HS-5 (cell line): ENCODE data around the gene CCDC6.
A peak's percentile ranks its signal among the peaks of the same experiment; 100 is the strongest.
"Not testable (repeated sequence)": the region's sequence is repeated elsewhere in the genome, so short reads cannot be mapped to it uniquely, and the experiment has no call there.

ENCODE experiments used
- DNase-seq: peaks from one replicate; pipeline ENCODE4 v3.0.0-alpha.2; 2012; ENCODE audit warnings: low read depth

The CCDC6 gene

GRCh38 chr10:59880971-59881510, 25.3 kb downstream of the CCDC6 start:
- no peak for DNase-seq

- DNase-seq: no peak
Measured at GRCh38 chr10:59880019-59880717, 26.2 kb downstream of the CCDC6 start.

GRCh38 chr10:59879363-59879913, 26.9 kb downstream of the CCDC6 start:
- no peak for DNase-seq

GRCh38 chr10:59878915-59879314, 27.4 kb downstream of the CCDC6 start:
- DNase-seq: no peak

GRCh38 chr10:59878289-59878688, 28.1 kb downstream of the CCDC6 start:
- DNase-seq: no peak

- peak; percentile 56 for DNase-seq
Measured at GRCh38 chr10:59877191-59877671, 29.1 kb downstream of the CCDC6 start.

GRCh38 chr10:59876695-59877094, 29.7 kb downstream of the CCDC6 start:
- no peak for DNase-seq

GRCh38 chr10:59876208-59876607, 30.1 kb downstream of the CCDC6 start:
- DNase-seq: not testable (repeated sequence)

- no peak for DNase-seq
Measured at GRCh38 chr10:59873896-59874295, 32.5 kb downstream of the CCDC6 start.

GRCh38 chr10:59872892-59873463, 33.4 kb downstream of the CCDC6 start:
- DNase-seq: no peak

- DNase-seq: no peak
Measured at GRCh38 chr10:59870152-59870551, 36.2 kb downstream of the CCDC6 start.

GRCh38 chr10:59869594-59869940, 36.8 kb downstream of the CCDC6 start:
- no peak for DNase-seq

- DNase-seq: no peak
Measured at GRCh38 chr10:59868696-59869593, 37.4 kb downstream of the CCDC6 start.

GRCh38 chr10:59867590-59867989, 38.8 kb downstream of the CCDC6 start:
- DNase-seq: no peak

- DNase-seq: no peak
Measured at GRCh38 chr10:59865101-59865500, 41.3 kb downstream of the CCDC6 start.

- no peak for DNase-seq
Measured at GRCh38 chr10:59864141-59864962, 42.0 kb downstream of the CCDC6 start.

GRCh38 chr10:59859570-59859969, 46.8 kb downstream of the CCDC6 start:
- DNase-seq: no peak

GRCh38 chr10:59857921-59858320, 48.4 kb downstream of the CCDC6 start:
- no peak for DNase-seq

GRCh38 chr10:59857049-59857448, 49.3 kb downstream of the CCDC6 start:
- DNase-seq: no peak

GRCh38 chr10:59856104-59856503, 50.3 kb downstream of the CCDC6 start:
- DNase-seq: no peak

GRCh38 chr10:59854571-59854970, 51.8 kb downstream of the CCDC6 start:
- DNase-seq: no peak
